HG03064 (cell line): Measurements from ENCODE around the gene KIF19.

Experiments
- ATAC-seq: cut with Tn5 transposase; IDR thresholded peaks from one replicate; pipeline ENCODE4 v1.9.1; 2021; ENCODE audit warnings: low read depth; ENCODE audit not compliant: unreplicated experiment

KIF19 gene

GRCh38 chr17:74358697-74359096 lies 32.7 kb downstream of the KIF19 start:
- ATAC-seq, result no peak

GRCh38 chr17:74359916-74360315 lies 33.9 kb downstream of the KIF19 start:
- no peak for ATAC-seq

GRCh38 chr17:74360899-74361229 lies 34.8 kb downstream of the KIF19 start:
- no peak for ATAC-seq

DNA sequence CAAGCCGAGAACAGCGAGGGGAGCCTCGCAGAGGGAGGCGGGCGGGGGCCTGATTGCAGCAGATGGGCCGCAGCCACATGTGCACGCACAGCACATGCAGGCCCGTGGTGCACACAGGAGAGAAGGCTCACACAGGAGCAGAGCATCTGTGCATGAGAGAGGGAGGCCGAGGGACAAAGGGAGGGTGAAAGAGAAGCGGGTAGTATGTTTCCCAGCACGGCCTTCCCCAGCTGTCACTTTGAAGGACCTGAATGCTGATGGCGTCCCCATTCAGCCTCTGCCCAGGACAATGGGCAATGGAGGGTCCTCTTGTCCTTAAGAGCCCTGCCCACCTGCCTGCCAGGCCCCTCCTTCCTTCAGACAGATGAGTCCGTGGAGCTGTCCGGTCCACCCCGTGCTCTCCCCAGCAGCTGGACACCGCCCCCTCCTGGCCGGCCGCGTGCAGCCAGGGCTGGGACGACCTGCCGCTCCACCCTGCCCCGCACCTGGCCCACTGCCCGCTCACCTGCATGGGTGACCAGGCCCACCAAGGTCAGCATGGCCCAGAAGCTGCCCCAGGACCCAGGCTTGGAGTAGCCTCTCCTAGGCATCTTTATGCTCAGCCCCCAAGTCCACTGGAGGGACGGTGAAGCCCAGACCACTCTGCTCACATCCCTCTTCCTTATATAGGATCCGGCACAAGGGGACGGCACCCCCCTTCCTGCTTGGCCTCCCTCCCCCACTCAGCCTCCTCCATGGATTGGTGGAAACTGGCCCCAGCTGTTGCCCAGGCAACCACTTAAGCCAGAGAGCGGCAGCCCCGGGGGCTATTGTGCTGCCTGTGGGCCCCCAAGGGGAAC lies 35.4 kb downstream of the KIF19 start, which contains the start of gene BTBD17:
TSS of gene BTBD17 (minus strand) at position 639 of the 839 bp plus-strand sequence. CDS start at position 590, 49 bp downstream.
- no peak for ATAC-seq

DNA sequence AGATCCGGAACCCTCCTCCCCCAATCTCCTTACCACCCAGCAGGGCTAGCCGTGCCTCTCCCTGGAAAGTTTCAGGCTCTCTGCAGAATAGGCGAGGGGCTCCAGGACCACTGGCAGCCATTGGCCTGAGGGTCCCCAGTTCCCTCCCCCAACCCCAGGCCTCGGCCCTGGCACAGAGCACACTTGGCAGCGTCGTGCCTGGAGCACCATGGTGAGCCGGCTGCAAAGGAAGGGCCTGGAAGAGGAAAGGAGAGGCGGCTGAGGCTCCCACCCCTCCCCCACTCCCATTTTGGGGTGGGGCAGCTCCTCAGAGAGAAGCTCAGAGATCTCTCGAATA lies 36.0 kb downstream of the KIF19 start:
- no peak for ATAC-seq

- ATAC-seq, result no peak
These were observed 36.9 kb downstream of the KIF19 start for GRCh38 chr17:74362810-74363498.

- ATAC-seq, result no peak
These were observed 41.2 kb downstream of the KIF19 start, which contains the start of gene GPR142 for GRCh38 chr17:74367206-74367605. TSS of gene GPR142 (plus strand) at chr17:74367506. CDS start at chr17:74369541, 2,035 bp downstream.

GRCh38 chr17:74368341-74369081 lies 42.5 kb downstream of the KIF19 start:
- ATAC-seq, result no peak

GRCh38 chr17:74369221-74369620 lies 43.2 kb downstream of the KIF19 start:
- ATAC-seq, result no peak

DNA sequence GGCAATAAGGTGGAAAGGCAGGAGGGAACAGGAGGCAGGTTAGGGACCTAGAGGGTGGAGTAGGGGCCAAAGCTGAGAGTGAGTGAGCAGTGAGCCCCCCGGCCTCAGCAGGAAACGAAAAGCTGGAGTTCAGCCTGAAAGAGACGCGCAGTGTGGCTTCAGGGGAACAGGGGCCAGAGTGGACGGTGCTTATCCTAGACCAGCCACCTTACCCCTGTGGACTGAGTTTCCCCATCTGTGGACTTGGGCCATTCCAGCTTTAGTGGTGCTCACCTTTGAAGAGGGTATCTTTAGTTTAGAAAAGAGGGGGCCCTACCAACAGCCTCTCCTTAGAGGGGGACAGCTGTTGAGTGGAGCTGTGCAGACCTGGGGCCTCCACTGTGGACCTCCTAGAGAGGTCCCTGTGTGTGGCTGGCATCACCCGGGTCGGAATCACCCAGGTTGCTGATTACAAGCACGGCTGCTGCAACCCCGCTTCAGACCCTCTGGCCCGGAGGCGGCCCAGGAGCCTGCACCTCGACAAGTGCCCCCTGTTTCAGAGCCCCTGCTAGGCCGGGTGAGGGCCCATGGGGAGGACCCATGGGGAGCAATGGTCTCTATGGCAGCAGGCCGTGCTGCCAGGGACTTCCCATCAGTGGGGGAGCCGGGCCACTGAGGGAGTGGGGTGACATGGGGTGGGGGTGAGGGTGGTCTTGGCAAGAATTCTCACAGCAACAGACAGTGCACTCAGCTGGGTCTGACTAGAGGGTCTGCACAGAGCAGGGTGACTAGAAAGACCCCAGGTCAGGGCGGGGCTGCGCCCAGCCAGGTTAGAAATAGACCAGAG lies 43.9 kb downstream of the KIF19 start:
- no peak for ATAC-seq

DNA sequence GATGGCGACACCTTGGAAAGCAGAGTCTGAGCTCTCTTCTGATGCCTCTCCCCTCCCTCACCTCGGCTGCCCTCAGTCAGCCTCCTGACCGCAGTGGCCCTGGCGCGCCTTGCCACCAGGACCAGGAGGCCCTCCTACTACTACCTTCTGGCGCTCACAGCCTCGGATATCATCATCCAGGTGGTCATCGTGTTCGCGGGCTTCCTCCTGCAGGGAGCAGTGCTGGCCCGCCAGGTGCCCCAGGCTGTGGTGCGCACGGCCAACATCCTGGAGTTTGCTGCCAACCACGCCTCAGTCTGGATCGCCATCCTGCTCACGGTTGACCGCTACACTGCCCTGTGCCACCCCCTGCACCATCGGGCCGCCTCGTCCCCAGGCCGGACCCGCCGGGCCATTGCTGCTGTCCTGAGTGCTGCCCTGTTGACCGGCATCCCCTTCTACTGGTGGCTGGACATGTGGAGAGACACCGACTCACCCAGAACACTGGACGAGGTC lies 45.7 kb downstream of the KIF19 start:
- no peak for ATAC-seq

DNA sequence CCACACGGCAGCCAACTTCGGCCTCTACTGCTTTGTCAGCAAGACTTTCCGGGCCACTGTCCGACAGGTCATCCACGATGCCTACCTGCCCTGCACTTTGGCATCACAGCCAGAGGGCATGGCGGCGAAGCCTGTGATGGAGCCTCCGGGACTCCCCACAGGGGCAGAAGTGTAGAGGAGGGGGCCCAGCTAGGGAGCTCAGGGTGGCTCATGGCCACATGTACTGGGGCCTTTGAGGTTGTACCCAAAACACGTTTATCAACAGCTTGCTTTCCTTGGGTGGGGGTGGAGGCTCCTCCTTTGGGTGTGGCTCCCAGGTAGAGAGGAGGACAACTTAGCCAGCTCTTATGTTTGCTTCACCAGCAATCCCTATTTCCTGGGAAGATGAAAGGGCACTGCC lies 46.4 kb downstream of the KIF19 start:
- no peak for ATAC-seq

GRCh38 chr17:74373838-74374606 lies 48.0 kb downstream of the KIF19 start:
- no peak for ATAC-seq

DNA sequence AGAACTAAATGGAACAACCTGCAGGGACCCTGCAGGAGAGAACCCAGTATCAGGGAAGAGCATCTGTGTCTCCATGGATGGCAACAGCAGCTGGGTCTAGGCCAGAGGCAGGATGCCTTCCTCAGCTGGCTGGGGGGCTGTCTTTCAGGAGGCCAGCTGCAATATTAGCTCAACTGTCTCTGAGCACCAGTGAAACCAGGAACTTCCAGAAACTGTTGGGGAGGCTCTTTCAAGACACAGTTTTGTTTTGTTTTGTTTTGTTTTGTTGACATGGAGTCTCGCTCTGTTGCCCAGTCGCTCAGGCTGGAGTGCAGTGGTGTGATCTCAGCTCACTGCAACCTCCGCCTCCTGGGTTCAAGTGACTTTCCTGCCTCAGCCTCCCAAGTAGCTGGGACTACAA lies 48.8 kb downstream of the KIF19 start:
- ATAC-seq, result no peak

GRCh38 chr17:74379495-74380085 lies 53.6 kb downstream of the KIF19 start:
- no peak for ATAC-seq

- no peak for ATAC-seq
These were observed 54.3 kb downstream of the KIF19 start for GRCh38 chr17:74380086-74380958.

DNA sequence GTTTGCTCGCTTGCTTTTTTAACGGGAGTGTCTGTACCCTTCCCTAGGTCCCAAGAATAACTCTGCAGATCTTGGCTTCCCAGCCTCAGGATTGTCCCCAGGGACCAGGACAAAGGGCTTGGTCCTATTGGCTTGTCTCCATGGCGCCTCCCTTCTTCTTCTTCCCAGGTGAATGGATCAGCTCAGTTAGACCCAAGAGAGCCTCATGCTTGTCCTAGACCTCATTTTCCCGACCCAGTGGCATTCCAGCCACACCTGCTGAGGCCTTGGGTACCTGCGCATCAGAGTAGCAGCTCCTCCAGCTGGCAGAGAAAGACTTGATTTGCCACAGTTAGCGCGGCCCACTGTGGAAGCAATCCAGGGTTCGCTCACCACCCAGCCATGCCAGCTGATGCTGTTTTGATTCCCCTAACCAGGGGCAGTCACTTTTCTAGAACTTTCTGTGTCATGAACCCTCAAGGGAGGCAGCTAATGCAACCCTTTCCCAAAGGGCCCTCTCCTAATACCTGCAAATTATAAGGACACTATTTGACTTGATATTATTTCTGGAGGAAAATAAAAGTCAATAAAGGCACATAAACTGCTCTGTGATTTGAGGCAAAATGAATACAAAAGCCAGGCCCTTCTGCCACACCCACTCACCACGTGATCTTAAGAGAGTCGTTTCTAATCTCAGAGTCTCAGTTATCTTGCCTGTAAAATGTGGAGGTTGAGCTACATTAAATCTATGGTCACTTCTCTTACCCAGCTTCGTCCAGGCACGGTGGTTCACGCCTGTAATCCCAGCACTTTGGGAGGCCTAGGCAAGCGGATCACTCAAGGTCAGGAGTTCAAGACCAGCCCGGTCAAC lies 55.2 kb downstream of the KIF19 start:
- no peak for ATAC-seq
